ENCODE results near the gene TCAP.

- TF ChIP-seq EP300 (IDR thresholded peaks at IDR 0.05; ENCODE audit: borderline replicate concordance in 1 of 2, low read depth in 1 of 2, low read length in 1 of 2) = no peak
- no peak for TF ChIP-seq POLR2AphosphoS5 (IDR thresholded peaks at IDR 0.05; ENCODE audit: low read depth, low read length)
- TF ChIP-seq TEAD4 (IDR thresholded peaks at IDR 0.05; ENCODE audit: borderline replicate concordance, insufficient read depth) = no peak
- TF ChIP-seq YY1 (IDR thresholded peaks at IDR 0.05; ENCODE audit: low read depth) = no peak
- TF ChIP-seq CTCF (IDR thresholded peaks at IDR 0.05) = no peak
Measured at GRCh38 chr17:39641097-39641496, 24.1 kb upstream of the TCAP start.

Measured in SK-N-SH (cell line).